Measurements from ENCODE around the gene ADM2.

DNA sequence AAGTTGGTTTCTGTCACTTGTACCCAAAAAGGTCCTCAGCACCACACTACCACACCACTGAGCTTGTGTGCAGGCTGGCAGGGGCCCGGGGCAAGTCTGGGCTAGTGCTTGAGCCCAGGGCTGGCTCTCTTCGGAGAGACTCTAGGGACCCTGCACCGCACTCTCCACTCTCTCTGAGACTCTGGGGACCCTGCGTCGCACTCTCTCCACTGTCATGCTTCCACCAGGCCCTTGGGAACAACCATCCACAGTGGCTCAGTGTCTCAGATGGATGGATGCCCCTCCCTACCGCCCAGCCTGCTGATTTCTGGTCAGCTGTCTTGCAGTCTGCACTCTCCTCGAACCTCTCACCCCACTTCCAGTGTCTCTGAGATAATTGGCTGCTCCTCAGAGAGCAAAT, 4.5 kb upstream of the ADM2 start:
- TF ChIP-seq, protein P1, sequence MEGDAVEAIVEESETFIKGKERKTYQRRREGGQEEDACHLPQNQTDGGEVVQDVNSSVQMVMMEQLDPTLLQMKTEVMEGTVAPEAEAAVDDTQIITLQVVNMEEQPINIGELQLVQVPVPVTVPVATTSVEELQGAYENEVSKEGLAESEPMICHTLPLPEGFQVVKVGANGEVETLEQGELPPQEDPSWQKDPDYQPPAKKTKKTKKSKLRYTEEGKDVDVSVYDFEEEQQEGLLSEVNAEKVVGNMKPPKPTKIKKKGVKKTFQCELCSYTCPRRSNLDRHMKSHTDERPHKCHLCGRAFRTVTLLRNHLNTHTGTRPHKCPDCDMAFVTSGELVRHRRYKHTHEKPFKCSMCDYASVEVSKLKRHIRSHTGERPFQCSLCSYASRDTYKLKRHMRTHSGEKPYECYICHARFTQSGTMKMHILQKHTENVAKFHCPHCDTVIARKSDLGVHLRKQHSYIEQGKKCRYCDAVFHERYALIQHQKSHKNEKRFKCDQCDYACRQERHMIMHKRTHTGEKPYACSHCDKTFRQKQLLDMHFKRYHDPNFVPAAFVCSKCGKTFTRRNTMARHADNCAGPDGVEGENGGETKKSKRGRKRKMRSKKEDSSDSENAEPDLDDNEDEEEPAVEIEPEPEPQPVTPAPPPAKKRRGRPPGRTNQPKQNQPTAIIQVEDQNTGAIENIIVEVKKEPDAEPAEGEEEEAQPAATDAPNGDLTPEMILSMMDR (IDR thresholded peaks at IDR 0.05 in 4 of 5, conservative IDR thresholded peaks at IDR 0.05 in 1 of 5), result no peak
- TF ChIP-seq POLR2A (IDR thresholded peaks at IDR 0.05), result no peak
